PC-3 (cell line): Measurements from ENCODE around the gene GPS1.

Experiments used
- EZH2 ChIP-seq: fragments of 300-600 bp; sonication (generic); IDR thresholded peaks from one replicate; pipeline ENCODE4 v1.6.1; 2017; ENCODE audit warnings: antibody characterized with exemption, mild to moderate bottlenecking, low read length; ENCODE audit not compliant: unreplicated experiment
- EZH2phosphoT487 ChIP-seq: fragments of 300-600 bp; sonication (generic); IDR thresholded peaks from 2 replicates; pipeline ENCODE4 v1.6.1; 2018; ENCODE audit warnings: mild to moderate bottlenecking, antibody characterized with exemption, low read length, borderline replicate concordance
- TF ChIP-seq, protein P1 (sequence below): fragments of 300-600 bp; sonication (generic); conservative IDR thresholded peaks from 2 replicates; pipeline ENCODE4 v1.5.1; 2017; ENCODE audit warnings: antibody characterized with exemption, low read depth, mild to moderate bottlenecking, low read length

DNA sequence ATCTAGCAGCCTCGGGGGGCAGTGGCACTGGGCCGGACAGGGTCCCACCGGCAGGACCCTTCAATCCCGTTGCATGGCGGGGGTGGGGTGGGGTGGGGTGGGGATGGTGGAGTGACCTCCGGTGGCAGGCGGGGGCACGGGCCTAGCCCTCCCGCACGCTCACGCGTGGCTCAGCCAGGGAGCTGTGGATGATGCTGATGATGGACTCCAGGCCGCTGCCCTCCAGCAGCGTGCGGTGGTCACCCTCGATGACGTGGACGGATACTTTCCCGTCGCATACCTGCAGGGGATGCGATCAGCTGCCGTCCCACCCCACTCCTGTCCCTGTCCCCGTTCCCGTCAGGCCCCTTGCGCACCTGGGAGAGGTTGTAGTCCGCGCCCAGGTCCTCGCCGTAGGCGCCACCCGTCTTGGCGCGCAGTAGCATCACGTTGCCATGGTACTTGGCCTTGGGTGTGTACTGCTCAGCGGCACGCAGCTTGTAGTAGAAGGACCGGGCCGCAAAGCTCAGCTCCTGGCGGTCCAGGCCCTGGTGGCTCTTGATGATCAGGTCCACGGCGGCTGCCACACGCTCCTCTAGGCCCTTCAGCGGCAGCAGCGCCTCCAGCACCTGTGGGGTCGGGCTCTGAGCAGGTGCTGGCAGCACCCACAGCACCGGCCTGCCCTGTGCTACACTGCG, 27.4 kb downstream of the GPS1 start:
- TF ChIP-seq, protein P1, sequence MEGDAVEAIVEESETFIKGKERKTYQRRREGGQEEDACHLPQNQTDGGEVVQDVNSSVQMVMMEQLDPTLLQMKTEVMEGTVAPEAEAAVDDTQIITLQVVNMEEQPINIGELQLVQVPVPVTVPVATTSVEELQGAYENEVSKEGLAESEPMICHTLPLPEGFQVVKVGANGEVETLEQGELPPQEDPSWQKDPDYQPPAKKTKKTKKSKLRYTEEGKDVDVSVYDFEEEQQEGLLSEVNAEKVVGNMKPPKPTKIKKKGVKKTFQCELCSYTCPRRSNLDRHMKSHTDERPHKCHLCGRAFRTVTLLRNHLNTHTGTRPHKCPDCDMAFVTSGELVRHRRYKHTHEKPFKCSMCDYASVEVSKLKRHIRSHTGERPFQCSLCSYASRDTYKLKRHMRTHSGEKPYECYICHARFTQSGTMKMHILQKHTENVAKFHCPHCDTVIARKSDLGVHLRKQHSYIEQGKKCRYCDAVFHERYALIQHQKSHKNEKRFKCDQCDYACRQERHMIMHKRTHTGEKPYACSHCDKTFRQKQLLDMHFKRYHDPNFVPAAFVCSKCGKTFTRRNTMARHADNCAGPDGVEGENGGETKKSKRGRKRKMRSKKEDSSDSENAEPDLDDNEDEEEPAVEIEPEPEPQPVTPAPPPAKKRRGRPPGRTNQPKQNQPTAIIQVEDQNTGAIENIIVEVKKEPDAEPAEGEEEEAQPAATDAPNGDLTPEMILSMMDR, result no peak
- TF ChIP-seq EZH2phosphoT487 (no peak), EZH2 (no peak)
